Stomach (tissue), 9 donors: ENCODE results near the gene MEN1. TPM values are rescaled to one million over a fixed set of nuclear protein-coding genes. Genes with fewer than 3 reads are reported as not detected.

ENCODE experiments used
- DNase-seq, 2 donors: peaks; one replicate each; pipeline versions ENCODE4 v3.0.0 to v3.0.0-alpha.2; 2013 to 2019
- H3K27ac ChIP-seq, 5 donors: fragments of 200-600 bp in 4 of 5; sonication (generic) in 4 of 5; one replicate each; pipeline ENCODE4 v1.5.1; 2013 to 2019; ENCODE audit warnings: mild to moderate bottlenecking in 1 of 5, moderate library complexity in 1 of 5
- H3K27me3 ChIP-seq, 3 donors: fragments of 200-600 bp; sonication (generic); one replicate each; pipeline ENCODE4 v1.5.1; 2017 to 2019; ENCODE audit warnings: mixed run types in 1 of 3
- H3K36me3 ChIP-seq, 4 donors: fragments of 200-600 bp; sonication (generic); 1 replicate in 3 of 4; 2 replicates in 1 of 4; pipeline ENCODE4 v1.5.1; 2016 to 2019
- H3K4me1 ChIP-seq, 4 donors: fragments of 200-600 bp; sonication (generic); one replicate each; pipeline ENCODE4 v1.5.1; 2016 to 2019
- H3K4me3 ChIP-seq, 4 donors: fragments of 200-600 bp; sonication (generic) in 3 of 4; one replicate each; pipeline ENCODE4 v1.5.1; 2016 to 2019; ENCODE audit warnings: mild to moderate bottlenecking in 1 of 4
- H3K9me3 ChIP-seq, 4 donors: fragments of 200-600 bp; sonication (generic); one replicate each; pipeline ENCODE4 v1.5.1; 2016 to 2019
- EP300 ChIP-seq: sonication (generic); formaldehyde crosslinking; IDR thresholded peaks from one replicate; pipeline ENCODE4 v1.6.1; 2017; ENCODE audit warnings: antibody characterized with exemption
- POLR2A ChIP-seq, 4 donors: fragments of 450-650 bp; IDR thresholded peaks; one replicate each; pipeline ENCODE4 v1.6.1; 2016; ENCODE audit warnings: antibody characterized with exemption in 4 of 4, control low read depth in 2 of 4, mild to moderate bottlenecking in 1 of 4, moderate library complexity in 1 of 4
- POLR2AphosphoS5 ChIP-seq, 3 donors: sonication (generic); formaldehyde crosslinking; IDR thresholded peaks; one replicate each; pipeline ENCODE4 v1.6.1; 2016; ENCODE audit warnings: antibody characterized with exemption in 3 of 3
- WGBS, 5 donors: extraction: QIAGEN DNeasy Blood & Tissue Kit in 3 of 5; methylation state at CpG; one replicate each; pipeline versions ENCODE4 v1.1.5 to v1.1.7; 2013 to 2018; 5-methylcytosine and 5-hydroxymethylcytosine counted together
- intact Hi-C: fragments of 100-400 bp; cut with DNase I; formaldehyde crosslinking; loops from one replicate; pipeline ENCODE4 v1.15.1; 2023; ENCODE audit warnings: low total_unique reads
- polyA plus RNA-seq, 3 donors: library from polyadenylated mRNA; stranded (reverse); fragments of 200-250 nt; gene quantifications; one replicate each; pipeline ENCODE4 v1.2.3, GENCODE V29; 2013
- total RNA-seq, 5 donors: library from RNA; depleted of rRNA; stranded (reverse); fragments of >200 nt; gene quantifications; one replicate each; pipeline versions ENCODE4 v1.1.0 to v1.2.3, GENCODE V29; 2014 to 2016
- TF ChIP-seq, protein P1 (sequence below), 7 experiments: fragments of 450-650 bp in 4 of 7; fragments of 200-600 bp in 3 of 7; sonication (generic) in 3 of 7; IDR thresholded peaks; one replicate each; pipeline ENCODE4 v1.5.1; 2016 to 2019; ENCODE audit warnings: antibody characterized with exemption in 7 of 7, control low read depth in 2 of 7, mild to moderate bottlenecking in 1 of 7
- donor health status: healthy with polysubstance abuse.
- donor health status: Bipolar disorder and iron deficiency.
- donor health status: healthy.

Gene MEN1
- total and polyA plus RNA-seq, 8 donors = 9.4 to 62.5 (median 15.9) TPM

DNA sequence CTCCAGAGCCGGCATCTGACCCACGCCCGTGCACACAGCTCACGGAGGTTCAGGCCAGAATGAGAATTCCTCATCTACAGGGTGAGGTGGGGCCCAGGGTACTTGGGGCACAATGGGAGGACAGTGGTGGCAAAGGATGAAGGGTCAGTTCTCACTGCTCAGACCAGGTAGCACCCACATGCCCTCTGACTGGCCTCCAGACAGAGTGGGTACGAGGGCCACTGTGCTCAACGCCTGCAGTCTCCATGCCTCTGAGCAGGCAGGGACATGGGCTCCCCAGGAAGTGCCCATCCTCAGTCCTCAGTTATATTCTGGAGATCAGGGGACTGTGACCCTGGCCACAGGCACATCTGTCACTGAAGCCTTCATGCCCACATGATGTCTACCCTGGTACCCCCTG, 47.1 kb upstream of the MEN1 start:
- H3K36me3 ChIP-seq = peaks cover 41 to 56% (median 50%) of the 10 kb centered on the region in 4 donors
- no peaks in the 10 kb centered on the region for H3K27me3 ChIP-seq
- H3K9me3 ChIP-seq = no peaks in the 10 kb centered on the region
- intact Hi-C loops = no loop called here
- H3K27ac ChIP-seq = peak overlapping the region in 4 of 5 donors; percentile 90 to 94 (median 92)
- H3K4me1 ChIP-seq = peaks cover 77 to 98% (median 82%) of the 10 kb centered on the region in 4 donors
- 84 to 97% (median 94%) methylated on average over 6 of the region's 6 CpGs for WGBS, 5 donors
- H3K4me3 ChIP-seq = no peak overlapping the region
- TF ChIP-seq EP300 = no peak
- TF ChIP-seq POLR2AphosphoS5 (IDR thresholded peaks at IDR 0.05) = no peak
- TF ChIP-seq POLR2A (IDR thresholded peaks at IDR 0.05) = no peak
- TF ChIP-seq, protein P1, sequence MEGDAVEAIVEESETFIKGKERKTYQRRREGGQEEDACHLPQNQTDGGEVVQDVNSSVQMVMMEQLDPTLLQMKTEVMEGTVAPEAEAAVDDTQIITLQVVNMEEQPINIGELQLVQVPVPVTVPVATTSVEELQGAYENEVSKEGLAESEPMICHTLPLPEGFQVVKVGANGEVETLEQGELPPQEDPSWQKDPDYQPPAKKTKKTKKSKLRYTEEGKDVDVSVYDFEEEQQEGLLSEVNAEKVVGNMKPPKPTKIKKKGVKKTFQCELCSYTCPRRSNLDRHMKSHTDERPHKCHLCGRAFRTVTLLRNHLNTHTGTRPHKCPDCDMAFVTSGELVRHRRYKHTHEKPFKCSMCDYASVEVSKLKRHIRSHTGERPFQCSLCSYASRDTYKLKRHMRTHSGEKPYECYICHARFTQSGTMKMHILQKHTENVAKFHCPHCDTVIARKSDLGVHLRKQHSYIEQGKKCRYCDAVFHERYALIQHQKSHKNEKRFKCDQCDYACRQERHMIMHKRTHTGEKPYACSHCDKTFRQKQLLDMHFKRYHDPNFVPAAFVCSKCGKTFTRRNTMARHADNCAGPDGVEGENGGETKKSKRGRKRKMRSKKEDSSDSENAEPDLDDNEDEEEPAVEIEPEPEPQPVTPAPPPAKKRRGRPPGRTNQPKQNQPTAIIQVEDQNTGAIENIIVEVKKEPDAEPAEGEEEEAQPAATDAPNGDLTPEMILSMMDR (IDR thresholded peaks at IDR 0.05) = no peak
- no peak for DNase-seq

DNA sequence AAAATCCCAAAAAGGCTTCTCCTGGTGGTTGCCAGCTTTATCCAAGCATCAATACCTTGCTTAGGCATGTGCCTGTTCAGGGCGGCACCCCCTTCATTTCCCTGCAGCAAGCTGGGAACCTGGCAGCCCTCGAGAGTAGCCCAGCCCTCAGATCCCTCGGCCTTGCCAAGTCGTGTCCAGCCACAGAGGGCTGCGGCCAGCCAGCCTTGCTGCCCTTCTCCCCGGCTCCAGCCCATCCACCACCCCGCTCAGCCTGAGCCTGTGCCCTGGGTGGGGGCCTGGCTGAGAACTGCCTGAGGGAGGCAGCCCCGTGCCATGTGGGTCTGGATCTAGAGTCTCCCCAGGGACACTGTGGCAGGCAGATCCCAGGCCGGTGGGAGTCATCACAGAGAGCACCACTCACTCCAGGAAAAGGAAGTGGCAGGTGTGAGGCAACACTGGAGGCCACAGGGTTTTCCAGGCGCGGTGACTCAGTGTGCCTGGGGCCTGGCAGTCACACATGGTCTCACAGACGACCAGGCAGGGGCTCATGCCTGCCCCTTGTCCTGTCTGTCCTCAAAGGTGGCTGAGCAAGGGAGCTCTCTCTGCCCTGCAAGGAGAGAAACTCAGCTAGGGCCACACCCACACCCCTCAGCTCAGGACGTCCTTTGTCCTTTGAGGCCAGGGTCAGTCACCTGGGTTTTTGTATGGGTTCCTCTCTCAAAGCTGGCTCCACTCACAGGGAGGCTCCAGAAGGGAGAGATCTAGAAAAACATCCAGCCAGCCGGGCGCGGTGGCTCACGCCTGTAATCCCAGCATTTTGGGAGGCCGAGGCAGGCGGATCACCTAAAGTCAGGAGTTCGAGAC, 46.3 kb upstream of the MEN1 start:
- DNase-seq = peak; percentile 77 to 82
- Histone ChIP-seq H3K4me1 (peaks cover 77 to 98% (median 84%) of the 10 kb centered on the region in 4 donors), H3K9me3 (no peaks in the 10 kb centered on the region), H3K27ac (peak overlapping the region; percentile 90 to 94 (median 92)), H3K36me3 (peaks cover 41 to 58% (median 51%) of the 10 kb centered on the region in 4 donors), H3K4me3 (peak overlapping the region in 1 of 4 donors; percentile 19), H3K27me3 (no peaks in the 10 kb centered on the region)
- TF ChIP-seq POLR2A (IDR thresholded peaks at IDR 0.05) = no peak
- TF ChIP-seq POLR2AphosphoS5 (IDR thresholded peaks at IDR 0.05) = peak; percentile 27 to 88 (median 81)
- TF ChIP-seq EP300 = no peak
- TF ChIP-seq, protein P1 (IDR thresholded peaks at IDR 0.05) = no peak
- intact Hi-C loops = no loop called here
- WGBS, 5 donors = 49 to 70% (median 59%) methylated on average over 13 to 20 of the region's 20 CpGs

DNA sequence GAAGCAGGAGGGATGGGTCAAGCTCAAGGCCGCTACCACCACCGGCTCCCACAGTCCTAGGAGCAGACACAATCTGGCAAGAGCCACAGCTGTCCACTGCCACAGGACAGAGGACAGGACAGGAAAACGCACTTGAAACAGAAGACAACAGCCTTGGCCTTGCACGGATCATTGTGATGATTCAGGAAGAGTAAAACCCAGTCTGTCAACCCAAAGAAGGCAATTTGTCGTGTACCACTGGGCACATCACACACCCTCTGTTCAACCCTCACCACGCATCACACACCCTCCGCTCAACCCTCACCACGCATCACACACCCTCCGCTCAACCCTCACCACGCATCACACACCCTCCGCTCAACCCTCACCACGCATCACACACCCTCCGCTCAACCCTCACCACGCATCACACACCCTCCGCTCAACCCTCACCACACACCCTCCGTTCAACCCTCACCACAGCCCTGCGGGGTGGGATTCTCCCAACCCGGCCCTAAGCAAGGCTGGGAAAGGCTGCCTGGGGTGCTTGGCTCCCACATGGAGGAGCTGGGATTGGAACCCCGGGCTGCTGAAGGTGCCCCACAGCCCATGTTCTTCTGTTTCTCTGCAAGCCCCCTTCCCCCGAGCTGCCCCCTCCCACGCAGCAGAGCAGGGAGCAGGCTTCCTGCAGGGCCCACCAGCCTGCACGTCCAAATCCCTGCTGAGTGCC, 45.4 kb upstream of the MEN1 start:
- intact Hi-C loops = no loop called here
- H3K4me1 ChIP-seq = peaks cover 84 to 99% (median 92%) of the 10 kb centered on the region in 4 donors
- H3K27ac ChIP-seq = peak overlapping the region; percentile 90 to 94 (median 92)
- TF ChIP-seq POLR2AphosphoS5 (IDR thresholded peaks at IDR 0.05) (no peak), POLR2A (IDR thresholded peaks at IDR 0.05) (no peak), EP300 (no peak)
- TF ChIP-seq, protein P1 (IDR thresholded peaks at IDR 0.05) = no peak
- H3K4me3 ChIP-seq = peak overlapping the region in 1 of 4 donors; percentile 19
- WGBS, 5 donors = 76 to 94% (median 82%) methylated on average over 11 to 20 of the region's 22 CpGs
- DNase-seq = no peak
- H3K36me3 ChIP-seq = peaks cover 41 to 58% (median 51%) of the 10 kb centered on the region in 4 donors
- H3K27me3 ChIP-seq = no peaks in the 10 kb centered on the region
- no peaks in the 10 kb centered on the region for H3K9me3 ChIP-seq
